Left cardiac atrium (tissue), 4 donors: ENCODE data around the gene MOV10. TPM values are rescaled to one million over a fixed set of nuclear protein-coding genes. Genes with fewer than 3 reads are reported as not detected.
"Not testable (repeated sequence)": the region's sequence is repeated elsewhere in the genome, so short reads cannot be mapped to it uniquely, and the experiment has no call there.

ENCODE experiments used
- ATAC-seq, 2 donors: fragments of 200-7000 bp; cut with Tn5 transposase; one replicate each; pipeline ENCODE4 v1.9.1; 2020; ENCODE audit warnings: mild to moderate bottlenecking in 2 of 2, moderate library complexity in 2 of 2
- DNase-seq: peaks from one replicate; pipeline ENCODE4 v3.0.0-alpha.2; 2020
- intact Hi-C, 2 donors: fragments of 100-400 bp; cut with DNase I; formaldehyde crosslinking; loops; one replicate each; pipeline versions ENCODE4 v1.14.1 to v1.15.1; 2022 to 2023
- long read RNA-seq: library from polyadenylated mRNA; unstranded; transcript quantifications from one replicate; pipeline ENCODE4 v2.0.0, GENCODE V29; 2021
- total RNA-seq, 2 donors: library from RNA; stranded (reverse); fragmentation: NEBNext Ultra II Directional; extraction: Animal tissue kit (Norgen Biotek cat#: 25700); gene quantifications; one replicate each; pipeline ENCODE4 v1.2.1, GENCODE V29; 2021
- donor health status: DM: no; HTN: yes; CAD: no.
- donor health status: DM: no; HTN: yes; CAD: no; lungs with severe emphysema.
- donor health status: DM: yes; HTN: yes; CAD: no.
- donor health status: Dilated cardiomyopathy.

MOV10 gene, protein sequence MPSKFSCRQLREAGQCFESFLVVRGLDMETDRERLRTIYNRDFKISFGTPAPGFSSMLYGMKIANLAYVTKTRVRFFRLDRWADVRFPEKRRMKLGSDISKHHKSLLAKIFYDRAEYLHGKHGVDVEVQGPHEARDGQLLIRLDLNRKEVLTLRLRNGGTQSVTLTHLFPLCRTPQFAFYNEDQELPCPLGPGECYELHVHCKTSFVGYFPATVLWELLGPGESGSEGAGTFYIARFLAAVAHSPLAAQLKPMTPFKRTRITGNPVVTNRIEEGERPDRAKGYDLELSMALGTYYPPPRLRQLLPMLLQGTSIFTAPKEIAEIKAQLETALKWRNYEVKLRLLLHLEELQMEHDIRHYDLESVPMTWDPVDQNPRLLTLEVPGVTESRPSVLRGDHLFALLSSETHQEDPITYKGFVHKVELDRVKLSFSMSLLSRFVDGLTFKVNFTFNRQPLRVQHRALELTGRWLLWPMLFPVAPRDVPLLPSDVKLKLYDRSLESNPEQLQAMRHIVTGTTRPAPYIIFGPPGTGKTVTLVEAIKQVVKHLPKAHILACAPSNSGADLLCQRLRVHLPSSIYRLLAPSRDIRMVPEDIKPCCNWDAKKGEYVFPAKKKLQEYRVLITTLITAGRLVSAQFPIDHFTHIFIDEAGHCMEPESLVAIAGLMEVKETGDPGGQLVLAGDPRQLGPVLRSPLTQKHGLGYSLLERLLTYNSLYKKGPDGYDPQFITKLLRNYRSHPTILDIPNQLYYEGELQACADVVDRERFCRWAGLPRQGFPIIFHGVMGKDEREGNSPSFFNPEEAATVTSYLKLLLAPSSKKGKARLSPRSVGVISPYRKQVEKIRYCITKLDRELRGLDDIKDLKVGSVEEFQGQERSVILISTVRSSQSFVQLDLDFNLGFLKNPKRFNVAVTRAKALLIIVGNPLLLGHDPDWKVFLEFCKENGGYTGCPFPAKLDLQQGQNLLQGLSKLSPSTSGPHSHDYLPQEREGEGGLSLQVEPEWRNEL
- total RNA-seq: 10 to 100 TPM; 15.9 to 20.3 TPM
- long read RNA-seq, partial matches to known transcripts: 6 of 16 reads
- long read RNA-seq, other reads (novel, unspliced or antisense): 5 of 16 reads

DNA sequence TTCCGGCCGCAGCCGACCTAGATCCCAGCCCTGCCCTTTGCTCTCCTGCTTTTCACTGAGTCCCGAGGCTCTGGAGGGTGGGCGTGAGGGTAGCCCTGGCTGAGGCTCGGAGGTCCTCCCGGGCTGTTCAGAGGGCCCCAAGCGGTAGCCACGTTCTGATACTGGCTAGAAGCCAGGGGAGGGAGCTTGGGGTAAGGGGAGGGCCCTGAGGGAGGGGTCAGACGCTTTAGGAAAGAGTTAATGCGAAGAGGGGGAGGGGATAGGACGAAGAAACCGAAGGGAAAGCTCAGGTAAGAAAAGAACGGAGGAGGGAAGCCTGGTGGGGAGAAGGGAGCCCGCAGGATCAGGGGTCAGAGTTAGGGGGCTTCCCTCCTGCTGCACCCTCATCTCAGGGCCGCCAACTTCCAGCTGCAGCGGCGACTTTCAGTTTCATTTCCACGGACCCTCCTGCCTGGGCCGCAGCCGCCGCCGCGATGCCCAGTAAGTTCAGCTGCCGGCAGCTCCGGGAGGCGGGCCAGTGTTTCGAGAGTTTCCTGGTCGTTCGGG lies at the start of gene MOV10:
Gene MOV10 (plus strand): TSS at position 220 of the 546 bp plus-strand sequence. CDS start 254 bp downstream, at position 474.
- intact Hi-C loops: loop anchor here in 1 of 2 donors (2.0 kb wide), 1 partner anchor 30 kb away; no protein-coding TSS in a partner anchor
- peak; percentile 83 for DNase-seq
- peak; percentile 64 to 77 for ATAC-seq

DNA sequence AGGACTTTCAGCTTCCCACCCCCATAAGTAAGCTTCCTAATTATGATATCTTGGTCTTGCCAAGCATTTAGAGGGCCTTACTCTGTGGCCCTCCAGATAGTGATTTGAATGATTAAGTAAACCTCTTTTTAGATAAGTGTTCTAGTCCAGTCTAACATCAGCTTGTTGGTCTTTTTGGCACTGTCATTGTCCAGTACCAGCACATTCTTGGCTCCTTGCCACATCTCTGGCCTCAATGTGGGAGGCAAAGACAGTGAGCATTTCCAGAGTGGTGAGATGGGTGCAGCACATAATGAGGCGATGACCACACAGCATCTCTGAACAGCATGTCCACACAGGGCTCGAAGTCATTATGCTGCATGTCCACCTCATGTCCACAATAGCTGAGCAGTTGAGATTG lies 48.8 kb upstream of the MOV10 start:
- DNase-seq (peak; percentile 54), ATAC-seq (peak; percentile 52 to 75)
- intact Hi-C loops: no loop called here

DNA sequence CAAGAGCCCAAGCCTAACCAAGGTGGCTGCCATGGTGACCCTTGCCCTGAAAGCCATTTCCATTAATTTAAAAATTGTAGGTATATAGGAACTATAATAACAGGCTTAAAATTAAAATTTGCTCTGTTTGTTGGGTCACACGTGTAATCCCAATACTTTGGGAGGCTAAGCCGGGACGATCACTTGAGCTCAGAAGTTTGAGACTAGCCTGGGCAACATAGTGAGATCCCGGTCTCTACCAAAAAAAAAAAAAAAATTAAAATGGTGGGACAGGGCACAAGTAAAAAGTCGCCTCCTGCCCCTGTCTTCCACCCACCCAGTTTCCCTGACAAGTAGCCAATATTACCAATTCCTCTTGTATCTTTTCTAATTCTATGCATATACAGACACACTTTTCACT lies 48.3 kb upstream of the MOV10 start:
- intact Hi-C loops: no loop called here
- ATAC-seq: no peak
- no peak for DNase-seq

DNA sequence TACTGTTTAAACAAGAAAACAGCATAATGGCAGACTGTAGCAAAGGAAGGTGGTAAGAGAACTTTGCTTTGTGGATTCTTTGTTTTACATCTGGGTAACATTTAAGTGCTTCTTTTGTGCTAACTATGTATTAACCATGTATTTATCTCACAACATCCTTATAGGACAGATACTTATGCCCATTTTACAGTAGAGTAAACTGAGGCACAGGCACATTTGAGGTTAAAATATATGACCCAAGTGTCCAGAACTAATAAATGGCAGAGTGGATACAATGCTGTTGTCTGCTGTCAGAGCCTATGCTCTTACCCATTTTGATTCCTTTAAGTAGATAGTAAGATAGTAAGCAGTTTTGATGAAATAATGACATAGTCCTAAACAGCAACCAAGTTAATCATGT lies 47.6 kb upstream of the MOV10 start:
- ATAC-seq: no peak

DNA sequence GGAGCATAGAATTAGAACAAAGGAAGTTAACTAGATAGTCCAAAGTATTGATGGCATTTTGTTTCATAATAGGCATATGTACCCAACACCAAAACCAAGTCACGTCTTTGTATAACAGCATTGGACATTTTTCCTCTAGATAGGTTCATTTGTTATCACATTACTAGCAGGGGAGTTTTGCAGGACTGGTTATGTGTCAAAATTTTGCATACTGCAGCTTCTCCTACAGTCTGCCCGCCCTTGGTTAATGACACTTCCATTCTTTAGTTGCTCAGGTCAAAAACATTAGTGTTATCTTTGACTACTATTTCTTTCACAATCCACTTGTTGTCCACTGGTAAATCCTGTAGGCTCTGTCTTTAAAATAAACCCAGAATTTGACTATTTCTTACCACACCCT lies 45.9 kb upstream of the MOV10 start:
- DNase-seq: no peak
- no peak for ATAC-seq
- intact Hi-C loops: no loop called here

More for the DNA sequence above, 47.6 kb upstream of the MOV10 start:
- intact Hi-C loops: no loop called here
- no peak for DNase-seq

DNA sequence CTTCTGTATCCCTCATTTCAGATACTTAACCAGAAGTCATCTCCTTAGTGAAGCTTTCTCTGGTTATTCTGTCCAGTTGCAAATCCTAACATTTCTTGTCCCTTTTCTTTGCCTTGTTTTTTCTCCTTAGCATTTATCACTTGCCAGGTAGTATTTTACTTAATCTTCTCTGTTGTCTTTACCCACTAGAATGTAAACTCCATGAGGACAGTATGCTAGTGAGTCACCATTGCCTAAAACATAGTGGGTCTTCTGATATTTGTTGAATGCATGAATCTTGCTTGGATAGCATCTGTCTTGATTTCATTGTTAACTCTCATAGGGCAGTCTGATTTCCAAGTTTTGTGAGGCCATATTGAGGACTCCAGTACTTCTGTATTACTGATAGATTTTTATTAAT lies 45.2 kb upstream of the MOV10 start:
- intact Hi-C loops: no loop called here
- DNase-seq (no peak), ATAC-seq (no peak)

DNA sequence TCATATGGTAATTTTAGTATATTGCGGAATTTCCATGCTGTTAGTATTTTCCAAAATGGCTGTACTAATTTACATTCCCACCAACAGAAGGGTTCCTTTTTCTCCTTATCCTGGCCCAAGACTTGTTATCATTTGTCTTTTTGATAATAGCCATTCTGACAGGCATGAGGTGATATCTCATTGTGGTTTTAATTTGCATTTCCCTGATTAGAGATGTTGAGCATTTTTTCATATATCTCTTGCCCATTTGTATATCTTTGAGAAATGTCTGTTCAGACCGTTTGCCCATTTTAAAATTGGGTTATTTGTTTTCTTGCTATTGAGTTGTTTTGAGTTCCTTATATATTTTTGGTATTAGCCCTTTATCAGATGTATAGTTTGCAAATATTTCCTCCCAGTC lies 40.8 kb upstream of the MOV10 start:
- DNase-seq (no peak), ATAC-seq (no peak)
- intact Hi-C loops: no loop called here

DNA sequence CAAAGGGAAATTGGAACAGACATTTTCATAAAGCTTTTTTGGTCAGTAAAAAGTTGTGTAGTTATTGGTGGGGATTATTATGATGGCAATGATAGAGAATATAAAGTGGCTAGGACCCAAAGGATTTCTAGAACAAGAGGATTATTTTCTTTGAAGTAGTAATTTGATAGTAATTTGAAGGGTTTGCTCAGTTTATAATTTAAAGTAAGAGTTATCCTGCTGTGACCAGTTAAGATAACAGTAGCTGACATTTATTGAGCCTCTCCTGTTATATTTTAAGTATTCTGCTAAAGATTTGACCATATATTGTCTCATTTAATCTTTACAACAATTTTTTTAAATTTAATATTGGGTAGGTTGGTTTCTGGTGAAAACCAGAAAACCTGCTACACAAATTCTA lies 40.1 kb upstream of the MOV10 start:
- DNase-seq (no peak), ATAC-seq (no peak)
- intact Hi-C loops: no loop called here

DNA sequence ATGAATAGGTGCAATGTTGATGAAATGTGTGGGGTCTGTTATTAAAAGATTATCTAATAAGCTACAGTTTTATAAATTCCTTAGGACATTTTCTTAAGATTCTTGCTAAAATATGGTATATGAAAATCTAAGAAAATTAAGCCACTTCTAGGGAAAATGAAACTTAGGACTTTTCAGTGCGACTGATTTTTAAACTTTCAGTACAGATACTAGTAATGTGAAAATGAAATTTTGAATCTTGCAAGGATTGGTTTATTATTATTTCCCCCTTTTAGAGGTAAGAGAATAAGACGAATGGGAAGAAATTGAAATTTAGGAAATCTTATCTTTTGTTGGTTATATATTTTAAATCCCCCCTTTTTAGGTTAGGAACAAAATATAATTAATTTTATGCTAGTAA lies 38.4 kb upstream of the MOV10 start:
- intact Hi-C loops: no loop called here
- ATAC-seq (no peak), DNase-seq (no peak)

DNA sequence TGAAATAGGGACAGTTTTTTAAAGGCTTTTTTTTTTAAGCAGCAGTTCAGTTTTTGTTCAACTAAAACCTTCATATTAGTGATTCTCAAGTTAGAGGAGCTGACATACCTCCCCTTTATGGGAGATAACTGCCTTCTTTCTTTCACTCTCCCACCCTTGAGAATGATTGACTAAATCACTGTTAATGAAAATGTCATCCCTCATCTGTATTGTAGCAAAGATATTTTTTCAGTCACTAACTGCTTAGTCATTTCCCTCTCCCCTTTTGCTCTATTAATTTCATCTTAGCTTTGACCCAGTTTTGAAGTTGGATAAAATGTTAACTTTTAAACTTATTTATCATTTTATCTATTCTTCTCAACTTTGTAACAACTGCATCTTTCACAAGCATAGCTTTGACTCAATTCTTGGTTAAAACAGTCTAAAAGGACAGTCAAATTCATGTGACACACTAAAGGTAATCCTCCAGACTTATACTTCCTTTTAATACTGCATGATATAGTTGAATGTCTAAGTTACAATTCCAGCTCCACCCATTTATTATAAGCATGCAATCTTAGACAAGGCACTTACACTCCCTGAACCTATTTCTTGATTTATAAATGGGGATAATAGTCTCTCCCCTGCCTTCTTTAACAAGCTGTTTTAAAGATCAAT lies 37.7 kb upstream of the MOV10 start:
- intact Hi-C loops: no loop called here
- DNase-seq (no peak), ATAC-seq (no peak)

DNA sequence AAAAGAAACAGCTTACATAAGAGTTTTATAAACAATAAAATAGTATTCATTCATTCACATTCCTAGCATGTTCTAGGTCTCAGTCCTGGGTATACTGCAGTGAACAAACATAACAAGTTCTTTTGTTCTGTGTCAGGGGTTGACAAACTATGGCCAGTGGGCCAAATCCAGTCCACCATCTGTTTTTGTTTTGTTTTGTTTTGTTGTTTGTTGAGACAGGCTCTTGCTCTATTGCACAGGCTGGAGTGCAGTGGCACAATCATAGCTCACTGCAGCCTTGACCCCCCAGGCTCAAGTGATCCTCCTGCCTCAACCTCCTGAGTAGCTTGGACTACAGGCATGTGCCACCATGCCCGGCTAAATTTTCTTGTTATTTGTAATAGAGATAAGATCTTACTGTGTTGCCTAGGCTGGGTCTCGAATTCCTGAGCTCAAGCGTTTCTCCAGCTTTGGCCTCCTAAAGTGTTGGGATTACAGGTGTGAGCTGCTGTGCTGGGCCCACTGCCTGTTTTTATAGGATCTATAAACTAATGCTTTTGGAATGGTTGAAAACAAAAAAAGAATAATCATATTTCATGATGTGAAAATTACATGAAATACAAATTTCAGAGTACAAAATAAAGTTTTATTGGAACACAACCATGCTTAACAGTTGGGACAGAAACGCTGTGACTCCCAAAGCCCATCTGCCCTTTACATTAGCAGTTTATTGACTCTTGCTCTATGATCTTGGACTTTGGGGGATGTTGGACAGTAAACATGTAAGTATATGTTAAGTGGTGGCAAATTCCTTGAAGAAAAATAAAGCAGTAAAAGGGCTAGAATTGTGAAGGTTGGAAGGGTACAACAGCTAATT lies 37.0 kb upstream of the MOV10 start:
- intact Hi-C loops: no loop called here
- ATAC-seq (no peak), DNase-seq (no peak)

DNA sequence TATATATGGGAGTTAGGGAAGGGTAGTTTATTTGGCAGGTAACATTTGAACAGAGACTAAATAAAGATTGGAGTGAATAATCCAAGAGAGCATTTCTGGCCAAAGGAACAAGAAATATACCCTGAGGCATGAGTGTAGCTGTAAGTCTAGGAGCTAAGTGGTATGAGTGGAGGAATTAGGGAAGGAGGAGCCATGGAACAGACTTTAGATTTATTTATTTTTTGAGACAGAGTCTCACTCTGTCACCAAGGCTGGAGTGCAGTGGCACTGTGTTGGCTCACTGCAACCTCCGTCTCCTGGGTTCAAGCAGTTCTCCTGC lies 36.4 kb upstream of the MOV10 start:
- ATAC-seq (no peak), DNase-seq (no peak)
- intact Hi-C loops: no loop called here

DNA sequence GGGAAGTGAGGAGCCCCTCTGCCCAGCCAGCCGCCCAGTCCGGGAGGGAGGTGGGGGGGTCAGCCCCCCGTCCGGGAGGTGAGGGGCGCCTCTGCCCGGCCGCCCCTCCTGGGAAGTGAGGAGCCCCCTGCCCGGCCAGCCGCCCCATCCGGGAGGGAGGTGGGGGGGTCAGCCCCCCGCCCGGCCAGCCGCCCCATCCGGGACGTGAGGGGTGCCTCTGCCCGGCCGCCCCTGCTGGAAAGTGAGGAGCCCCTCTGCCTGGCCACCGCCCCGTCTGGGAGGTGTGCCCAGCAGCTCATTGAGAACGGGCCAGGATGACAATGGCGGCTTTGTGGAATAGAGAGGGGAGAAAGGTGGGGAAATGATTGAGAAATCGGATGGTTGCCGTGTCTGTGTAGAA lies 34.0 kb upstream of the MOV10 start:
- ATAC-seq, DNase-seq, intact Hi-C loops: not testable (repeated sequence)

DNA sequence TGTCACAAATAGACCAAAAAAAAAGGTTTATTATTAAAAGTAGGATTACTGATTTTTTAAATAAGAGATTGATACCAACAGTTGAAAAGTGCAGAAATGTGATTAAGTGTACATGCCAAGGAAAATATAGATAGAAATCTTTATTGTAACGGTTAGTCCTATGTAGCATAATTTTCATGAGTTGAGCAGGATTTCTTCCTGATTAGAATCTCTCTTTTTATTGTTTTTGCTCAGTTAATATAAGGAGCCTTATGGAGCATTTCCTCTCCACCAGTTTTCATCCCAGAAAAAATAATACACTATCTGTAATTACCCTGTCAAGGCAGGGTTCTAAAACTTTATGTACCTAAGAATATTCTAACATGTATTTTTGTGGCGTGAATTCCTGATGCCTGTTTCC lies 31.4 kb upstream of the MOV10 start:
- DNase-seq (no peak), ATAC-seq (no peak)
- intact Hi-C loops: no loop called here

DNA sequence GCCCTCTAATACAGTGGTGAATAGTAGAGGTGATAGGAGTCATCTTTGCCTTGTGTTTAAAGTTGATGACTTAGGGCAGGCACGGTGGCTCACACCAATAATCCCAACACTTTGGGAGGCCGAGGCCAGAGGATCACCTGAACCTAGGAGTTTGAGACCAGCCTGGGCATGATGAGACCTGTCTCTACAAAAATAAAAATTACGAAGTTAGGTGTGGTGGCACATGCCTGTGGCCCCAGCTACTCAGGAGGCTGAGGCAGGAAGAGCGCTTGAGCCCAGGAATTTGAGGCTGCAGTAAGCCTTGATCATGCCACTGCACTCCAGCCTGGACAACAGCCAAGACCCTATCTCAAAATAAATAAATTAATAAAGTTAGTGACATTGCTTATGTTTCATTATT lies 28.2 kb upstream of the MOV10 start:
- DNase-seq: no peak
- intact Hi-C loops: no loop called here
- ATAC-seq: no peak

DNA sequence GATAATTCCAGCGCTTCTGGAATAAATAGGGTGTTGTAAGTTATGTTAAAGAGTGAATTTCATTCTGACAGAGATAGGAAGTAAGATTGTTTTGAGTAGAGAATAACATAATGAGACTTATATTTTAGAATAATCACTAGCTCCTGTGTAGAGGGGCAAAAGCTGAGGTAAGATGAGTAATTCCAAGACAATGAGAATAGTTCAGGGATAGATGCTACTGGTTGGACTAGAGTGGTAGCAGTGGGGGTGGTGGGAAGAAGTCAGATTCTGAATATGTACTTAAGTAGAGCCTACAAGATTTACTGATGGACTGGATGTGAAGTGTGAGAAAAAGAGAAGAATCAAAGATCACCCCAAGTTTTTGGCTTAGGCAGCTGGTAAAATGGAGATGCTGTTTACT lies 23.3 kb upstream of the MOV10 start:
- ATAC-seq (no peak), DNase-seq (no peak)
- intact Hi-C loops: loop anchor here in 1 of 2 donors (10.0 kb wide), 1 partner anchor 46 kb away; no protein-coding TSS in a partner anchor

DNA sequence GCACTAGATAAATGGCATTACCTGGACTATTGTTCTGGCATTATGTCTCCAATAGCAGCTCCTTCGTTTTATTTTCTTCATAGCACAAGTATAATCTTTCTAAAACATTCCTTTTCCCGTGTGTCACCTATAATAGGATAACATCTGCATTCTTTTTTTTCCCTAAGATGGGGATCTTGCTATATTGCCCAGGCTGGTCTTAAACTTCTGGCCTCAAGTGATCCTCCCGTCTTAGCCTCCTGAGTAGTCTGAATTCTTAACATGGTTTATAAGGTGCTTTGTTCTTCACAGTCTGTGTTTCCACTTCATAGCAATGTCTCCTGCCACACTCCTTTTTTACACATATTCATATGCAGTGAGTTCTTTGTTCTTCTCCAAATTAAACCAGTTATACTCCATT lies 8.6 kb upstream of the MOV10 start:
- no peak for DNase-seq
- intact Hi-C loops: no loop called here
- no peak for ATAC-seq

DNA sequence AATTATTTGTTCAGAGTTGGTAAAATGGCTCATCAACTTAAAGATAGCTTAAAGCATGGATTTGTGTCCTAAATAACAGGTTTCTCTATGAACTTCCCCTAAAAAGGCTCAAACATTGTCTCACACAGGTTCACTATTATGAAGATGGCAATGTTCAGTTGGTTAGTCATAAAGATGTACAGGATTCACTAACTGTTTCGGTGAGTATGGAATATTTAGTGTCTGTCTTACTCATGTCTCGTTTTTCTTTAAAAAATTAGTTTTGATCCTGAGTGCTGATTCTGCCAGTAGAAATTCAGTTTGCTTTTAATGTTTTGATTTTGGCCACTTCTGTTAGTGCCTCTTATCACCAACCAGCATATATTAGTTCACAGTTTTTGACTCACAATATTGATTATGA lies 7.5 kb upstream of the MOV10 start:
- intact Hi-C loops: no loop called here
- DNase-seq (no peak), ATAC-seq (no peak)
